H1 (cell line): ENCODE data around the gene ZNF407. TPM values are rescaled to one million over a fixed set of nuclear protein-coding genes. Genes with fewer than 3 reads are reported as not detected.

Experiments used
- ATF2 ChIP-seq: IDR thresholded peaks from 2 replicates; pipeline ENCODE4 v1.6.1; 2012; ENCODE audit warnings: low read length, inconsistent platforms
- polyA plus RNA-seq, 7 experiments: library from polyadenylated mRNA; depleted of rRNA in 3 of 7; stranded (reverse) in 5 of 7; unstranded in 2 of 7; fragments of >200 nt in 5 of 7; fragments of 200-250 nt in 2 of 7; gene quantifications; 1 replicate in 5 of 7; 2 replicates in 1 of 7; 4 replicates in 1 of 7; pipeline versions ENCODE4 v1.2.1 to v1.2.3, GENCODE V29; 2011 to 2013; ENCODE audit warnings: missing spikeins in 2 of 7, mixed read lengths in 2 of 7
- total RNA-seq: library from RNA; stranded (reverse); fragmentation: NEBNext Ultra II Directional; extraction: Animal tissue kit (Norgen Biotek cat#: 25700); gene quantifications from 2 replicates; pipeline ENCODE4 v1.2.1, GENCODE V29; 2021

ZNF407 gene
- total and polyA plus RNA-seq, 2 of the 8 experiments (the other 6 are each of a cell fraction or from before 2014, with no cell fraction given): 1.5 to 6.8 TPM

GRCh38 chr18:74928194-74928968, 330.7 kb downstream of the ZNF407 start (continued):
- TF ChIP-seq ATF2: no peak
